SH-SY5Y (cell line): ENCODE data around the gene SULT1B1.

Experiments used
- GATA2 ChIP-seq: IDR thresholded peaks from 2 replicates; pipeline ENCODE4 v1.6.1; 2011; ENCODE audit warnings: mild to moderate bottlenecking, low read depth, low read length
- GATA3 ChIP-seq: IDR thresholded peaks from 2 replicates; pipeline ENCODE4 v1.6.1; 2011; ENCODE audit warnings: low read depth, mild to moderate bottlenecking, low read length, moderate library complexity

GRCh38 chr4:69787879-69788278 is 27.5 kb upstream of the SULT1B1 start:
- TF ChIP-seq GATA3 (no peak), GATA2 (no peak)
